HL-60/S4 treated with retinoic acid at 250 ng/mL for 4 days and 3 days (cell line): ENCODE measurements around the gene PDCD1LG2.
"Not testable (repeated sequence)": the region's sequence is repeated elsewhere in the genome, so short reads cannot be mapped to it uniquely, and the experiment has no call there.

Experiments used
- in situ Hi-C: fragments of 300-500 bp; cut with MboI; formaldehyde crosslinking; loops from 2 replicates; pipeline ENCODE4 v1.7.0; 2022; ENCODE audit warnings: low sequenced_read_pairs

PDCD1LG2 gene

DNA sequence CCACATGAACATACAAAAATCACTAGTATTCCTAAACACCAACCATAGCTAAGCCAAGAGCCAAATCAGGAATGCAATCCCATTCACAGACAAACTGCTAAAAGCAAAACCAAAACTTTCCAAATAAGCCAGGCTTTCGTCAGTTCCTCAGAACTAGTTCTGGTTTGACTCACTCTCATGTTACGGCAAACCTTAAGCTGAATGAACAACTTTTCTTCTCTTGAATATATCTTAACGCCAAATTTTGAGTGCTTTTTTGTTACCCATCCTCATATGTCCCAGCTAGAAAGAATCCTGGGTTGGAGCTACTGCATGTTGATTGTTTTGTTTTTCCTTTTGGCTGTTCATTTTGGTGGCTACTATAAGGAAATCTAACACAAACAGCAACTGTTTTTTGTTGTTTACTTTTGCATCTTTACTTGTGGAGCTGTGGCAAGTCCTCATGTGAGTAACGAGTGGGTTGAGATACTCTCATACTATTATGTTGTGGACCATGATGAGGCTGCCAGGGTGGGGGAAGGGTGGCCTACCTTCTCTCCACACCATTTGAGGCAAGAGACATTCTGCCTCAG is at the start of gene PDCD1LG2:
TSS of gene PDCD1LG2 (plus strand) at position 172 of the 572 bp plus-strand sequence. CDS start 12,016 bp downstream, outside the sequence.
- in situ Hi-C loops = no loop called here

GRCh38 chr9:5464831-5465330 is 45.5 kb upstream of the PDCD1LG2 start:
- in situ Hi-C loops = not testable (repeated sequence)

DNA sequence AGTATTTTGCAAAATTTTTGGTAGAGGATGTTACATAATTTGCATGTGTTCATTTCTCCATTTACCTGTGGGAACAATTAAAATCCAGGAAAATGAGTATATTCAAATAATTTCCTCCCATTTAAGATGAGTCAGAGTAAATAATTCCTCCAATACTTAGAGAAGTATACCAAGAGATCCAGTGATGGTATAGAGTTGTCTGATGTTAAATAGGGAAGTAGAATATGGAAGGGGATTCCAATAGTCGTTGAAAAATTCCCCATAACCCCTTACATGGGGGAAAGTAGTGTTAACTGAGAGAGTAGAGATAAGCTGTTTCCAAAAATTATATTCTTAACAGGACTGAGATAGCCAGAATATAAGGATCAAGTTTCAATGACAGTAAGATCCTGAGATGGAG is 44.3 kb upstream of the PDCD1LG2 start:
- in situ Hi-C loops = no loop called here

DNA sequence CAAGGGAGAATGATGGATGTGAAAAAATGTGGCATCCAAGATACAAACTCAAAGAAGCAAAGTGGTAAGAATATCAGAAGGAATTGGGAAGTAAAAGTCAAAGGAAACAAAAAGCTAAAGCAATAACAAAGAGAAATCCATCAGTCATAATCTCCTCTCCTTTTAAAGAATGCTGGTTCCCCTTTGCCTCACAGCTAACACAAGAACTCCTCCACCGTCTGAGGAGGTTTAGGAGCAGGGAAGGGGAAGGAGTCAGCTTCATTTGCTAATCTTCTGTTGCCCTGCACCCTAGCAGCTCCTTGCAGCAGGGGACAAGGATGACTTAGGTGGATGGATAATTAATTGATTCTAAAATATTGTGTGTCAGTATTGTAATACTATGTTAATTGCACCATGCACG is 43.6 kb upstream of the PDCD1LG2 start:
- in situ Hi-C loops = no loop called here

DNA sequence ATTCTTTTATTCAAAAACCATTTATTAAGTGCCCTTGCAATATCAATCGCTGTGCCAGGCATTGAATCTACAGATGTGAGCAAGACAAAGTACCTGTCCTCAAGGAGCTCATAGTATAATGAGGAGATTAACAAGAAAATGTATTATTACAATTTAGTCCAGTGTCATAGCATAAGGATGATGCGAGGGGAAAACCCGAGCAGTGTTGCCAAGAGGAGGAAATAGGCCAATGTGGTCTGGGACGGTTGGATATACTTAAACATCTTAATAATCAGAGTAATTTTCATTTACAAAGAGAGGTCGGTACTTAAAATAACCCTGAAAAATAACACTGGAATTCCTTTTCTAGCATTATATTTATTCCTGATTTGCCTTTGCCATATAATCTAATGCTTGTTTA is 41.5 kb upstream of the PDCD1LG2 start:
- in situ Hi-C loops = no loop called here

GRCh38 chr9:5470122-5470521 is 40.2 kb upstream of the PDCD1LG2 start:
- in situ Hi-C loops = no loop called here

DNA sequence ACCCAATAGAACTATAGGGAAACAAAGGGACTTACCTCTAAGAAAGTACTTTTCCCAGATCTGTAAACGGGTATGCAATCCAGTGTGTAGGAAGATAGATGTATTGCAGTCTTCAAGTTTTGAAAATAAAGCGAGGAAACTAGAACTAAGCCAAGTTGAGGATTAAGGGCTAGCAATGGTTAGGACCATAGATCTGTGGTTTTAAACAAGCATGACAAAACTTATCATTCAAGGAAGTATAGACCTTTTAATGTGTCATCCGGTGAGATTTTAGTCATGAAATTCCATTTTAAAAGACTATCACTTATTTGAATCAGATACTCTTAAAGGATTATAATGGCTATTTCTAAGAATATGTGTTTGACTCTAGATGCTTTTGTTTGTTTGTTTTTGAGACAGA is 39.5 kb upstream of the PDCD1LG2 start:
- in situ Hi-C loops = no loop called here

DNA sequence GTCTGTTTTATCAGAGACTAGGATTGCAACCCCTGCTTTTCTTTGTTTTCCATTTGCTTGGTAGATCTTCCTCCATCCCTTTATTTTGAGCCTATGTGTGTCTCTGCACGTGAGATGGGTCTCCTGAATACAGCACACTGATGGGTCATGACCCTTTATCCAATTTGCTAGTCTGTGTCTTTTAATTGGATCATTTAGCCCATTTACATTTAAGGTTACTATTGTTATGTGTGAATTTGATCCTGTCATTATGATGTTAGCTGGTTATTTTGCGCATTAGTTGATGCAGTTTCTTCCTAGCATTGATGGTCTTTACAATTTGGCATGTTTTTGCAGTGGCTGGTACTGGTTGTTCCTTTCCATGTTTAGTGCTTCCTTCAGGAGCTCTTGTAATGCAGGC is 34.7 kb upstream of the PDCD1LG2 start:
- in situ Hi-C loops = not testable (repeated sequence)

- in situ Hi-C loops = no loop called here
These were observed 32.1 kb upstream of the PDCD1LG2 start for GRCh38 chr9:5478206-5478605.

- in situ Hi-C loops = no loop called here
These were observed 30.2 kb upstream of the PDCD1LG2 start for GRCh38 chr9:5479994-5480694.

DNA sequence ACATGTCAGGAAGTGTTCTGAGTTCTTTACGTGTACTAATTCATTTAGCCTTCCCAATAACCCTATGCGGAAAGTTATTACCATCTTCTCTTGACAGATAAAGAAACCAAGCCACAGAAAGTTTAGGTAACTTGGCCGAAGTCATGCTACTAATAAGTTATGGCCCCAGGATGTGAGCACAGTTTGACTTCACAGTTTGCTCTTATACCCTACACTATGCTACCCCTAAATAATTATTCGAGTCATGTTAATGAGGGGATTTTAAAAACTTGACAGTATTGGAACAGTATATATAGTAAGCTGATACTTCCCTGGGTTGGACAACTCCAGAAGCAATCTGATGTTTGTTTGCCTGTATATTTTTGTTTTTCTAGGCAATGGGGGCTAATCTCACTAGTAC is 29.4 kb upstream of the PDCD1LG2 start:
- in situ Hi-C loops = no loop called here

- in situ Hi-C loops = no loop called here
These were observed 28.9 kb upstream of the PDCD1LG2 start for GRCh38 chr9:5481322-5482040.

DNA sequence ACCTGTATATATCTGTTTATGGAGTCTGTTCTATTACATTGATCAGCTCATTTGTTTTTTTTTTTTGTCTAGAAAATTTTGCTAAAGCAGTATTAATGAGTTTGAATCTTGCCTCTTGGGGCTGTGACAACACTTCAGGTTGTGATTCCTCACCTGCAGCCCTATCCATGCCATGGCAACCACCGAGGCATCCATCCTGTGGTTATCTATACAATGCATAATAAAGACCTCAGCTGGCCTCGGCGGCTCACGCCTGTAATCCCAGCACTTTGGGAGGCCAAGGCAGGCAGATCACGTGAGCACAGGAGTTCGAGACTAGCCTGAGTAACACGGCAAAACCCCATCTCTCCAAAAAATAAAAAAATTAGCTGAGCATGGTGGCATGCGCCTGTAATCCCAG is 28.1 kb upstream of the PDCD1LG2 start:
- in situ Hi-C loops = no loop called here

- in situ Hi-C loops = no loop called here
These were observed 27.0 kb upstream of the PDCD1LG2 start for GRCh38 chr9:5483306-5483705.

DNA sequence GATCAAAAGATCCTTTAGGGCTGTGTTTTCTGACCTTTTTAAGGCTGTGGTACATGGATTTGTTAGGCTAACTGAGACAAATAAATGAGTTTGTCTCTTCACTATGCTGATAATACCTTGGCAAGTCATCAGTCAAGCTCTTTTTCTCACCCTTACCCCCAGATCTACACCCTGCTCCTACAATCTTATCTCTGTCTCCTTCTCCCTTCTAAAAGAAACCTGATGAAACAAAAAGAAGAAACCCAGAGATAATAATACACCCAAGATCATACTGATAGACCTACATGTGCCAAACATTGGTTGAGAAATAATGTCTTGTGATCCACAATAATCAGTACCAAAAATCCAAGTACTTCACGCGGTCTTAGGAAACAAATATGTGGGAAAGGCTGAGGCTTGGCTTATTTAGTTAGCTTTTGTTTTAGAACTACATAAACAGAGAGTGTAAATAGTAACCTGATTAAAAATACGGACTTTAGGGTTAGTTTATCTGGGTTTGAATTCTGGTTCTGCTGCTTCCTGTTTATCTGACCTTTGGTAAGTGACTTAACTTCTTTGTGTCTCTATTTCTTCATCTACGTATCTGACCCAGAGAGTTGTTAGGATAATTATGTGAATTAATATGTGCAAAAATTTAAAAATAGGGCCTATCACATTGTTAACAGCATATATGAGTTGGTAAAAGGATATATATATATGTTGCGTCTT is 24.8 kb upstream of the PDCD1LG2 start:
- in situ Hi-C loops = no loop called here

DNA sequence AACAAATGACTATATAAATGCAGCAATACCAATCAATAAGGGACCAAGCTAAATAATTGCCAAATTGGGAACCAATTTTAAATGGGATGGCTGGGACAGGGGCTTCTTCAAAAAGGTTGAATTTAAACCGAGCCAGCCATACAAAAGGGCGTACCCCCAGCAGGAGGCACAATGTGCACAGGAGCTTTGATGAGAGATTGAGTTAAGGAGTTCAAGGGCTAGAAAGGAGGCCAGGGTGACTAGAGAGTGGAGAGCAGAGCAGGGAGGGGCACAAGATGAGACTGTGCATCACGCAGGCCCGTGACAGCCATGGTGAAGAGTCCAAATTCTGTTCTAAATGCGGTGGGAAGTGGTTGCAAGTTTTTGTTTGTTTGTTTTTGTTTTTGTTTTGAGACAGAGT is 23.3 kb upstream of the PDCD1LG2 start:
- in situ Hi-C loops = no loop called here

DNA sequence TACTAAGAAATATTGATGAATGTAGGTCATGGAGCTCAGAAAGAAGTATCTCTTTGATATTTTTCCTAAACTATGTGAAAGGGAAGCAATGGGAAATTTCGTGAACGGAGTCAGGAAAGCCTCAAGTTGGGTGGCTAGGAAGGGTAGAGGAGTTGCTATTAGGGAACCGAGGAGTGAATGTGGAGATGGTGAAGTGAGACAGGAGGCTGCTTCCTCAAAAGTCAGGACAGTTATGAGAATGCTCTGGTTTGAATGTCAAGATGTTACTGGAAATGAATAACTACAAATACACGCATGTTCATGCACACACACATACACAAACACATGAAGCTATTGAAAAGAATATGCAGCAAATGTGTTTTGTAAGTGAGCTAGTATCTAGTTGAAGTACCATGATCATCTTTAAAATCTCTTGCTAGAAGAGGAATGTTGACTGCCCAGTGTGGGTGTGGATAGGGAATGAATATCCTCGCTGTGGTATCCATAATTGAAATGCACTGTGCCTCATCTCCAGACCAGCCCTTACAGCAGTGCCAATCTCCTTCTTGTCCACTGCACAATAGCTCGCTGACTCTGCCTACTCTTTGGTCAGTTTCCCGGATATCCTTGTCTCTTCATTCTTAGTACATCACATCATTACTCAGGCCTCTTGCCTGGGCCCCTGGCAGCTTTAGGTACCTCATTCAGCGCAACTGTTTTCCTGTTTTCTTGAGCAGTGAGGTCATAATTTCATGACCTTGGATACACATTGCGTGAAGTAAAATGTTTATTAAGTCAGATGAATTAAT is 21.9 kb upstream of the PDCD1LG2 start:
- in situ Hi-C loops = no loop called here

- in situ Hi-C loops = no loop called here
These were observed 20.5 kb upstream of the PDCD1LG2 start for GRCh38 chr9:5489630-5490490.

DNA sequence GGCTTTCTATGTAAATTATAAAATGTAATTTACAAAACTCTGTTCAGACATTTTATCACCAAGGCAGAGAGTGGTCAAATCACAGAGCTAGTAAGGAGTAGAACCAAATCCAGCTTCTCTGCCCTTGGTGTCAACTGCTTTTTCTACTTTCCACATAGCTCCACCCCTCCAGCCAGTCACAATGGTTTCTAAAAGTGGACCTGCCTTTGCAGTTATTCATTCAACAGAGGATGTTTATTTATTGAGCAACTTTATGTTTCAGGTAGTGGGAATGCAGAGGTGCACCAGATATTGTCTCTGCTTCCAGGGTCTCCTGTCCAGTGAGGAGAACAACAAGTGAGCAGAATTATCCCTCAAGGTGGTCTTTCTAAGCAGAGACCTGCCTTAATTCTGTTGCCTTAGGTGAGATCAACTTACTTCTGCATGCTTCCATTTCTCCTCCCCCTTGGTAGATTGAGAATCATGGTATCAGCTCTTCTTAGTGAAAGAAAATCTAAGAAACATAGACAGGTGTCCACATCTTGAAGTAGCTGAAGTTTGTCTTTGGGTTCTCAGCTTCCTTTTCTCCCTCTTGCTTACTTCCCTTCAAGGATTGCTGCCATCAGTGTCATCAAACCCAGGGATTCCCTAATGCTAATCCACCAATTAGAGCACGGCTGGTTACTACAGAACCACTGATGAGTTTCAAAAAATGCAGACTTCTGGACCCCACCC is 17.2 kb upstream of the PDCD1LG2 start:
- in situ Hi-C loops = no loop called here
